Large intestine (tissue), 3 donors: ENCODE results near the gene VEPH1. TPM values are rescaled to one million over a fixed set of nuclear protein-coding genes. Genes with fewer than 3 reads are reported as not detected.

ENCODE experiments used
- DNase-seq, 2 donors: peaks; one replicate each; pipeline versions ENCODE4 v3.0.0 to v3.0.0-alpha.2; 2013
- H3K27ac ChIP-seq: one replicate; pipeline ENCODE4 v1.5.1; 2013; ENCODE audit warnings: low read length
- H3K27me3 ChIP-seq: 2 replicates; pipeline ENCODE4 v1.6.1; 2013; ENCODE audit warnings: low read length; ENCODE audit not compliant: control insufficient read depth, insufficient read depth
- H3K36me3 ChIP-seq: 2 replicates; pipeline ENCODE4 v1.6.1; 2013; ENCODE audit warnings: low read length; ENCODE audit not compliant: control insufficient read depth, insufficient read depth
- H3K4me1 ChIP-seq: one replicate; pipeline ENCODE4 v1.6.1; 2013; ENCODE audit warnings: low read length; ENCODE audit not compliant: control insufficient read depth, insufficient read depth
- H3K4me3 ChIP-seq: one replicate; pipeline ENCODE4 v1.5.1; 2013; ENCODE audit warnings: low read length
- H3K9me3 ChIP-seq: one replicate; pipeline ENCODE4 v1.6.1; 2013; ENCODE audit warnings: mild to moderate bottlenecking, low read depth, low read length, moderate library complexity; ENCODE audit not compliant: control insufficient read depth
- WGBS: methylation state at CpG from one replicate; pipeline ENCODE4 v1.1.5; 2013; ENCODE audit warnings: low lambda C conversion rate; ENCODE audit not compliant: insufficient coverage; 5-methylcytosine and 5-hydroxymethylcytosine counted together
- polyA plus RNA-seq: library from polyadenylated mRNA; unstranded; fragments of 120-200 nt; gene quantifications from one replicate; pipeline ENCODE4 v1.2.1, GENCODE V29; 2013

The VEPH1 gene
- polyA plus RNA-seq, 1 donor: 0.63 TPM

DNA sequence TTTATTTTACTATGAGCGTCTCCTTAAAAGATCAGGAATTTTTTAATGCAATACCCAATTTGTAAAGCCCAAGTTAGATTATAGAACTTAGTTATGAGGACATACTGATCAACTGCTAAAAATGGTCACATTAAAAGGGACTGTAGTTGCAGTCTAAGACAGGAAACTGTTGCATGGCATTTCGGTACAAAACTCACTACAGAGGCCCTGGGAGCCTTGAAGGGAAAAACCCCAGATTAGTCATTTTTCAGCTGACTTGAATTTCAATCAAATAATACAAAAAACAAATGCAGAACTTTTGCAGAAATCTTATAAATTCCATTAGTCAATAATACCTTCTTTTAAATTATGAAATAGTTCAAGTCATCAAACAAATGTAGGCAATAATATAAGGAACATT lies 73.5 kb downstream of the VEPH1 start:
- no peaks in the 10 kb centered on the region for H3K4me1 ChIP-seq
- H3K27me3 ChIP-seq: peaks cover 2% of the 10 kb centered on the region
- no peak overlapping the region for H3K27ac ChIP-seq
- no peak overlapping the region for H3K4me3 ChIP-seq
- 88% methylated on average over 1 of the region's 2 CpGs for WGBS
- DNase-seq: no peak
- H3K36me3 ChIP-seq: no peaks in the 10 kb centered on the region
- no peaks in the 10 kb centered on the region for H3K9me3 ChIP-seq

DNA sequence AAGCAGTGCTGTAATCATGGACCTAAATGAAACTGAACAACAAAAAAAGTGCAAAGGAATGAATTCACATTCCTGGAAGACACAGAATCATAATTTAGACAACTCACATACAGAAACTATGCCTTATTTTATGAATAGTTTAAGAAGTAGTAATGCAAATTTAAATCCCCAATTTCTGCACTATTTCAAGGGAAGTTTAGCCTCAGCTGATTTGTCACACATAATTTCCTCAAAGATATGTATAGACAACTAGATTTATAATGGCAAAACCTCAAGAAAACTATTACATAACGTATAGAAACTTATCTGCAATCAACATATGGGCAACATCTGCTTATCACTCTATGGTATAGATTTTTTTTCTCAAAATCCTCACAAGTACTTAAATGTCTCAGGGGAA lies 74.4 kb downstream of the VEPH1 start:
- Histone ChIP-seq H3K27ac (no peak overlapping the region), H3K9me3 (no peaks in the 10 kb centered on the region), H3K4me3 (no peak overlapping the region), H3K27me3 (no peaks in the 10 kb centered on the region), H3K36me3 (no peaks in the 10 kb centered on the region), H3K4me1 (no peaks in the 10 kb centered on the region)
- DNase-seq: no peak
- whole genome bisulfite sequencing: no CpG with 5 or more reads among the region's 1 CpG

- WGBS: 100% methylated on average over 1 of the region's 4 CpGs
These were observed 75.3 kb downstream of the VEPH1 start for GRCh38 chr3:157427901-157428300.

DNA sequence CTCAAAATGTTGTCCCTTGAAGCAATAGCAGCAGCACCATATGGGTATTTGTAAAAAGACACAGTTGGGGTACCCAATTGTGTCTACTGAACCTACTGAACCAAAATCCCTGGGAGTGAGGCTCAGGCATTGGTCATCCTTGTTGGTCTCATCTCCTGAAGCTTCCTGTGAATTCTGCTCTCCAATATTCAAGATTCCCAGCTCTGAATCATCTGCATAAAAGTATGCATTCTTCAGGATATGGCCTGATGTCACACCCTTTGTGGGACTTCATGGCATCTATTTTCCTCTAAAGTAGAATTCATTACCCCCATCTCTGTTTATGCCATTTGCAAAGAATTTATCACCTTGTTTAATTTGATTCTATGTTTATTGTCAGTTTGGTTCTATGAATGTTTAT lies 79.9 kb downstream of the VEPH1 start:
- no peak overlapping the region for H3K4me3 ChIP-seq
- H3K27me3 ChIP-seq: no peaks in the 10 kb centered on the region

More at GRCh38 chr3:157427901-157428300, 75.3 kb downstream of the VEPH1 start:
- H3K27ac ChIP-seq: no peak overlapping the region
- H3K36me3 ChIP-seq: no peaks in the 10 kb centered on the region
- no peak overlapping the region for H3K4me3 ChIP-seq
- H3K27me3 ChIP-seq: no peaks in the 10 kb centered on the region
- no peaks in the 10 kb centered on the region for H3K9me3 ChIP-seq
- no peak for DNase-seq
- no peaks in the 10 kb centered on the region for H3K4me1 ChIP-seq

GRCh38 chr3:157420606-157421130 lies 82.5 kb downstream of the VEPH1 start:
- Histone ChIP-seq H3K27me3 (no peaks in the 10 kb centered on the region), H3K36me3 (no peaks in the 10 kb centered on the region), H3K9me3 (no peaks in the 10 kb centered on the region), H3K4me1 (no peaks in the 10 kb centered on the region), H3K4me3 (no peak overlapping the region), H3K27ac (no peak overlapping the region)
- WGBS: no CpG with 5 or more reads among the region's 3 CpGs
- DNase-seq: no peak

More for the DNA sequence above, 79.9 kb downstream of the VEPH1 start:
- Histone ChIP-seq H3K4me1 (no peaks in the 10 kb centered on the region), H3K9me3 (no peaks in the 10 kb centered on the region), H3K27ac (no peak overlapping the region), H3K36me3 (no peaks in the 10 kb centered on the region)
- DNase-seq: no peak

DNA sequence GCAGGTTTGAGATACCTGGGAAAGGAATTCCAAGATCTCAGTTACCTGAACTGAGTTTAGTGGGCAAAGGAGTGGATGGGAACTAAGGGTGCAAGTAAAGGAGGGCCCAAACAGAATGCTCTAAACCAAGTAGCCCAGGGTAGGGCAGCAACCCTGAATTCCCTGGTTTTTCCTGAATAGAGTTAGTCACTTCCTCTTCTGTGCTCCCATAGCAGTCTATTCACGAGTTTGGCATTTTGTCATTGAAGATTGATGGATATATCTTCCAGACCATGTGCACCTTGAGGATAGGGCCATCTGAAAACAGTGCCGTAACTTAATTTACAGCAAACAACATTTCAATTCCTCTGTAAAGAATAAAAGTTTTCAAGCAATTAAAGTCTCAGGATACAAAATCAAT lies 85.1 kb downstream of the VEPH1 start:
- Histone ChIP-seq H3K27ac (no peak overlapping the region), H3K4me3 (no peak overlapping the region), H3K4me1 (no peaks in the 10 kb centered on the region), H3K9me3 (no peaks in the 10 kb centered on the region), H3K27me3 (no peaks in the 10 kb centered on the region), H3K36me3 (no peaks in the 10 kb centered on the region)
- DNase-seq: no peak
- no CpG with 5 or more reads among the region's 2 CpGs for WGBS

GRCh38 chr3:157417247-157417646 lies 86.0 kb downstream of the VEPH1 start:
- H3K9me3 ChIP-seq: no peaks in the 10 kb centered on the region
- no CpG with 5 or more reads among the region's 2 CpGs for WGBS
- no peaks in the 10 kb centered on the region for H3K27me3 ChIP-seq
- no peak overlapping the region for H3K4me3 ChIP-seq
- H3K27ac ChIP-seq: no peak overlapping the region
- no peak for DNase-seq
- H3K4me1 ChIP-seq: no peaks in the 10 kb centered on the region
- H3K36me3 ChIP-seq: no peaks in the 10 kb centered on the region

- Histone ChIP-seq H3K4me3 (no peak overlapping the region), H3K36me3 (no peaks in the 10 kb centered on the region), H3K4me1 (no peaks in the 10 kb centered on the region), H3K27me3 (no peaks in the 10 kb centered on the region), H3K27ac (no peak overlapping the region), H3K9me3 (no peaks in the 10 kb centered on the region)
- DNase-seq: no peak
- WGBS: 97% methylated on average over 2 of the region's 3 CpGs
These were observed 86.7 kb downstream of the VEPH1 start for GRCh38 chr3:157416347-157417087.

- H3K9me3 ChIP-seq: no peaks in the 10 kb centered on the region
- no peak for DNase-seq
- no peak overlapping the region for H3K4me3 ChIP-seq
- H3K27ac ChIP-seq: no peak overlapping the region
- no peaks in the 10 kb centered on the region for H3K36me3 ChIP-seq
- no peaks in the 10 kb centered on the region for H3K4me1 ChIP-seq
- no peaks in the 10 kb centered on the region for H3K27me3 ChIP-seq
These were observed 88.4 kb downstream of the VEPH1 start for GRCh38 chr3:157414861-157415260.

DNA sequence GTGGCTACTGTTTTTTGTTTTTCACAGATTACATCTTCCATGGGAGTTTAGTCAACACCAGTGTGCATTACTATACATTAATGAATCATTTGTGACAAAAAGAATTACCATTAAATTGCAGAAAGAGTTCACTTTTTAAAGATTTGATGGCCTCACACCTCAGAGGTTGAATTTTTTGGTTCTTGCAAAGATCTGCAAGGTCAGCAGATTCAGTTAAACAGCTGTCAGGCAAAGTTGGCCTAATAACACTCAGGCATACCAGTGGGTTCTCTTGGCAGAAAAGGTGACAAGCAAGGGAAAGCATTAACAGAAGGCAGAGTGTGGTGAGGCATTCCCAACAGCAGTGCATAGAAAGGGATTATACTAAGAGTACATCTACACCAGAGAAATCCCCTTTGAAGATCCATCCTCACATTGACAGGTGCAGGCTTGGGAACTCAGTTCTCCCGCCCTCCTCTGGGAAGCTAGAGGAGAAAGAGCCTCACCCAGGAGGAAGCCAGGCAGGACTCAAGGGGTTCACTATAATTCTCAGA lies 90.8 kb downstream of the VEPH1 start:
- Histone ChIP-seq H3K9me3 (no peaks in the 10 kb centered on the region), H3K4me1 (no peaks in the 10 kb centered on the region), H3K27me3 (no peaks in the 10 kb centered on the region), H3K4me3 (no peak overlapping the region), H3K36me3 (no peaks in the 10 kb centered on the region), H3K27ac (no peak overlapping the region)
- no CpG with 5 or more reads among the region's 1 CpG for WGBS
- DNase-seq: no peak

GRCh38 chr3:157410945-157411344 lies 92.3 kb downstream of the VEPH1 start:
- H3K27me3 ChIP-seq: no peaks in the 10 kb centered on the region
- no peaks in the 10 kb centered on the region for H3K4me1 ChIP-seq
- no peak overlapping the region for H3K27ac ChIP-seq
- H3K4me3 ChIP-seq: no peak overlapping the region
- DNase-seq: no peak
- H3K36me3 ChIP-seq: no peaks in the 10 kb centered on the region
- no peaks in the 10 kb centered on the region for H3K9me3 ChIP-seq
- no CpG with 5 or more reads among the region's 2 CpGs for WGBS
